WTC11 (cell line): ENCODE results near the gene SMIM28.

Source experiments
- ATF3 ChIP-seq: sonication (generic); formaldehyde crosslinking; conservative IDR thresholded peaks from 2 replicates; pipeline ENCODE4 v1.8.1; 2022; ENCODE audit warnings: mild to moderate bottlenecking, missing genetic modification reagents
- NR1H2 ChIP-seq: sonication (generic); formaldehyde crosslinking; IDR thresholded peaks from 2 replicates; pipeline ENCODE4 v1.9.0; 2021; ENCODE audit warnings: mild to moderate bottlenecking, moderate library complexity, missing genetic modification reagents

GRCh38 chr6:138346302-138347195, 31.2 kb upstream of the SMIM28 start:
- TF ChIP-seq NR1H2: no peak
- no peak for TF ChIP-seq ATF3 (CRISPR knock-in tag)
